Muscle layer of duodenum (tissue), 2 donors: ENCODE measurements around the gene HPS5.
"Not testable (repeated sequence)": the region's sequence is repeated elsewhere in the genome, so short reads cannot be mapped to it uniquely, and the experiment has no call there.

ENCODE experiments used
- H3K27ac ChIP-seq: one replicate; pipeline ENCODE4 v1.7.0; 2013; ENCODE audit warnings: mild to moderate bottlenecking, low read length
- H3K27me3 ChIP-seq: one replicate; pipeline ENCODE4 v1.7.0; 2013; ENCODE audit warnings: low read depth, mild to moderate bottlenecking, control low read depth, low read length
- H3K36me3 ChIP-seq, 2 donors: one replicate each; pipeline ENCODE4 v1.7.0; 2013; ENCODE audit warnings: low read length in 2 of 2, control low read depth in 1 of 2, mild to moderate bottlenecking in 1 of 2; ENCODE audit not compliant: insufficient read depth in 2 of 2, control insufficient read depth in 1 of 2
- H3K4me1 ChIP-seq, 2 donors: one replicate each; pipeline ENCODE4 v1.7.0; 2013; ENCODE audit warnings: low read length in 2 of 2, mild to moderate bottlenecking in 2 of 2, control low read depth in 1 of 2, moderate library complexity in 1 of 2; ENCODE audit not compliant: insufficient read depth in 2 of 2, control insufficient read depth in 1 of 2
- H3K4me3 ChIP-seq, 2 donors: one replicate each; pipeline ENCODE4 v1.7.0; 2013; ENCODE audit warnings: low read length in 2 of 2, low read depth in 1 of 2, mild to moderate bottlenecking in 1 of 2
- H3K9me3 ChIP-seq, 2 donors: one replicate each; pipeline ENCODE4 v1.7.0; 2013; ENCODE audit warnings: low read length in 2 of 2, control low read depth in 1 of 2, mild to moderate bottlenecking in 1 of 2; ENCODE audit not compliant: control insufficient read depth in 1 of 2
- donor health status: healthy.

HPS5 gene

GRCh38 chr11:18270102-18270501, 51.8 kb downstream of the HPS5 start:
- Histone ChIP-seq H3K9me3 (no peaks in the 10 kb centered on the region), H3K4me1 (no peaks in the 10 kb centered on the region), H3K27ac (no peak overlapping the region), H3K36me3 (no peaks in the 10 kb centered on the region), H3K4me3 (no peak overlapping the region), H3K27me3 (no peaks in the 10 kb centered on the region)

- H3K27me3 ChIP-seq, H3K9me3 ChIP-seq, H3K4me1 ChIP-seq, H3K36me3 ChIP-seq, H3K4me3 ChIP-seq, H3K27ac ChIP-seq: not testable (repeated sequence)
Observed at GRCh38 chr11:18269252-18269651, 52.7 kb downstream of the HPS5 start.

GRCh38 chr11:18267335-18268133, 54.4 kb downstream of the HPS5 start:
- H3K9me3 ChIP-seq, H3K27ac ChIP-seq, H3K4me3 ChIP-seq, H3K27me3 ChIP-seq, H3K4me1 ChIP-seq, H3K36me3 ChIP-seq: not testable (repeated sequence)

- no peaks in the 10 kb centered on the region for H3K27me3 ChIP-seq
- H3K27ac ChIP-seq: no peak within 1 kb of the TSS
- H3K9me3 ChIP-seq: no peaks in the 10 kb centered on the region
- H3K36me3 ChIP-seq: no peaks in the 10 kb centered on the region
- H3K4me1 ChIP-seq: no peaks in the 10 kb centered on the region
- no peak within 1 kb of the TSS for H3K4me3 ChIP-seq
Observed at GRCh38 chr11:18265949-18266348, 56.0 kb downstream of the HPS5 start, which contains the start of gene SAA1. Gene SAA1 (plus strand): TSS chr11:18266264. CDS start chr11:18266888, 624 bp downstream.

GRCh38 chr11:18264677-18265555, 57.0 kb downstream of the HPS5 start:
- H3K9me3 ChIP-seq: no peaks in the 10 kb centered on the region
- no peak overlapping the region for H3K4me3 ChIP-seq
- no peaks in the 10 kb centered on the region for H3K4me1 ChIP-seq
- no peaks in the 10 kb centered on the region for H3K27me3 ChIP-seq
- no peaks in the 10 kb centered on the region for H3K36me3 ChIP-seq
- H3K27ac ChIP-seq: no peak overlapping the region

- H3K4me3 ChIP-seq: no peak overlapping the region
- no peaks in the 10 kb centered on the region for H3K36me3 ChIP-seq
- no peaks in the 10 kb centered on the region for H3K27me3 ChIP-seq
- H3K4me1 ChIP-seq: no peaks in the 10 kb centered on the region
- no peaks in the 10 kb centered on the region for H3K9me3 ChIP-seq
- H3K27ac ChIP-seq: no peak overlapping the region
Observed at GRCh38 chr11:18264035-18264434, 57.9 kb downstream of the HPS5 start.

GRCh38 chr11:18262681-18263350, 59.1 kb downstream of the HPS5 start:
- not testable (repeated sequence) for H3K27ac ChIP-seq, H3K4me3 ChIP-seq, H3K4me1 ChIP-seq, H3K27me3 ChIP-seq, H3K36me3 ChIP-seq, H3K9me3 ChIP-seq

GRCh38 chr11:18261721-18262120, 60.2 kb downstream of the HPS5 start:
- Histone ChIP-seq H3K27me3 (no peaks in the 10 kb centered on the region), H3K4me3 (no peak overlapping the region), H3K36me3 (no peaks in the 10 kb centered on the region), H3K4me1 (no peaks in the 10 kb centered on the region), H3K9me3 (no peaks in the 10 kb centered on the region), H3K27ac (no peak overlapping the region)

GRCh38 chr11:18259259-18259658, 62.7 kb downstream of the HPS5 start:
- H3K4me3 ChIP-seq: no peak overlapping the region
- H3K36me3 ChIP-seq: no peaks in the 10 kb centered on the region
- H3K4me1 ChIP-seq: no peaks in the 10 kb centered on the region
- H3K9me3 ChIP-seq: no peaks in the 10 kb centered on the region
- no peaks in the 10 kb centered on the region for H3K27me3 ChIP-seq
- no peak overlapping the region for H3K27ac ChIP-seq

- no peak overlapping the region for H3K4me3 ChIP-seq
- H3K27me3 ChIP-seq: no peaks in the 10 kb centered on the region
- H3K9me3 ChIP-seq: no peaks in the 10 kb centered on the region
- H3K27ac ChIP-seq: no peak overlapping the region
- H3K4me1 ChIP-seq: no peaks in the 10 kb centered on the region
- H3K36me3 ChIP-seq: no peaks in the 10 kb centered on the region
Observed at GRCh38 chr11:18254781-18255361, 67.1 kb downstream of the HPS5 start.

GRCh38 chr11:18253778-18254338, 68.1 kb downstream of the HPS5 start:
- H3K36me3 ChIP-seq: no peaks in the 10 kb centered on the region
- no peak overlapping the region for H3K27ac ChIP-seq
- no peaks in the 10 kb centered on the region for H3K27me3 ChIP-seq
- H3K9me3 ChIP-seq: no peaks in the 10 kb centered on the region
- H3K4me3 ChIP-seq: no peak overlapping the region
- no peaks in the 10 kb centered on the region for H3K4me1 ChIP-seq
